Hepatic stellate cell (primary cell): Measurements from ENCODE around the gene PLEKHG3.

ENCODE experiments used
- DNase-seq: peaks from one replicate; pipeline ENCODE4 v3.0.0; 2011; ENCODE audit warnings: low spot score

PLEKHG3 gene

DNA sequence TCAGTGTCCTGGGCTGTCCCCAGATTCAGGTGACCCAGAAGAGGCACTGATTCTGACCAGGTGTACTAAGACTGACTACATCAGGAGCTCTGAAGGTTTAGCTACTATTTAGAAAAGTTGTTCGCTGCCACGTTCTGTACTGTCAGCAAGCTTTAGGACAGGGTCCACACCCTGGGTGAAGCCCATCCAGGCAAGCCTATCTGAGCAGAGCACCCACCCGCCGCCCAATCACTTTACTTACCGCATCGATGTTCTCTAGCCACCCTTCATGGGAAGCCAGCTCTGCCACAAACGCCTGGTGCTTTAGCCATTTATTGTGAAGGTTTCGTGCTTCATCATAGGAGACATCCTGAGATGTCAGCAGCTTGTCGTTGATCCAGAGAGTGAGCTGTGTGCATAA lies 79.8 kb downstream of the PLEKHG3 start:
- no peak for DNase-seq

DNA sequence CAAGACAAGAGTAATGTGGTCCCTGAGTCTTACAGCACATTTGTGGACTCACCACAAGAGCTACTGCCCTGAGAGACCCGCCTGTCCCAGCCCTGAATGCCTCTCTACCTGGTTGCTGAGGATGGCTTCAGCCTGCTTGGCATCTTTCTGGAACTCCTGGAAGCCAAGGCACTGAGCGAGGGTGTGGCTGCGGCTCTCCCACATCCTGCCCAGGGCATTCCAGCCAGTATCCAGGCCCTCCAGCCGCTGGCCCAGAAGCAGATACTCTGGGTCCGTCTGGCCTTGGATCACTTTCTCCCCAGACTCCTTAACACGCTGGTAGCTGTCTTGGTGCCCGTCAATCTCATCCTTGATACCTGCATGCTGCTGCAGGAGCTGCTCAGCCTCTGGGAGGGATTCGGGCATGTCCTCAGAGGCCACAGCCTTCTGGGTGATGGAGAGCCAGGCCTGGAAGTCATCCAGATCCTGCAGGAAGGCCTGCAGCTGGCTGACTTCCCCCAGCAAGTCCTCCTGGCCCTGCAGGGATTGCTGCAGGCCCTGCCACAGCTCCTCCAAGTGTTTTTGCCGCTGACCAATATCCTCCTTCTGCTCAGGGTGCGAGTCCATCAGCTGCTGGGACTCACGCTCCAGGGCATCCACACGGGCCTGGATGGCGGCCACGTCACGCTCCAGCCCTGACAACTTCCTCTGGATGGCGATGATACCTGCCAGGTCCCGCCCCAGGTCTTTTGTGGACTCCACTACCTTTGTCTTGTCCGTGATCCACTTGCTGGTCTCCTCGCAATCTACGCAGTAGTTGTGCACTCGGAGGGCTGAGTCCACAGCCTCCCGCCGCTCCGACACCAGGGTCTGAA lies 82.3 kb downstream of the PLEKHG3 start:
- DNase-seq, result peak; percentile 53

DNA sequence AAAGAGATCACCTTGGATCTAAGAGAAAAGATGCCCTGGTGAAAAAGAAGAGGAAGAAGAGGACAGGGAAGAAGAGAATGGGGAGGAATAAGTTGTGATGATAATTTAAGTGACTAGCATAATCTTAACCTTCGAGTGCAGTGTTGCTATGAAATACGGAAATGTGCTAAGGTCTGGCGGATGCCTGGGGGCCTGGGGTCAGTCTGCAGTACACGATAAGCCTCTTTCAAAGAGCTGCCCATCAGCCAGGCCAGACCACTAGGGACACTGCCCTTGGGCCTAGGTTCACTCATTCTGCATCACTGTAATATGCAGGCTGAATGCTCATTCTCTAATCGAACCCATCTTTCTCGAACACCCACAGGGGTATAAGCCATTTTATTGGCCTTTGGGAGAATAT lies 83.4 kb downstream of the PLEKHG3 start:
- no peak for DNase-seq

DNA sequence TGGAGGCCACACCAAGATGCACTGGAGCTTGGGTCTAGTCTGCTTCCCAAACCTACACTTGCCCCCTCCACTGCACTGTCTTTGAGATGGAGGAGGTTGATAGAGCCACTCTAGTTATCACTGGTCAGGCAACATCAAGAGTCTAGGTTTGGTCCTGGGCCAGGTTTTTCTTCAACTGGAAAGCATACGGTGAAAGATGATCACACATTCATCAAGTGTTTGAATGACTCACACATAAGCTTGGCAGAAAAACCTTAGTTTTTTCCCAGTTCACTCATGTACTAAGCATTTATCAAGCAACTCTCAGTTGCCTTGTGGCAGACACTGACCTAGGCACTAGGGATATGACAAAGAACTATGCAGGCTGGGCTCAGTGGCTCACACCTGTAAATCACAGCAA lies 84.5 kb downstream of the PLEKHG3 start:
- peak; percentile 79 for DNase-seq

DNA sequence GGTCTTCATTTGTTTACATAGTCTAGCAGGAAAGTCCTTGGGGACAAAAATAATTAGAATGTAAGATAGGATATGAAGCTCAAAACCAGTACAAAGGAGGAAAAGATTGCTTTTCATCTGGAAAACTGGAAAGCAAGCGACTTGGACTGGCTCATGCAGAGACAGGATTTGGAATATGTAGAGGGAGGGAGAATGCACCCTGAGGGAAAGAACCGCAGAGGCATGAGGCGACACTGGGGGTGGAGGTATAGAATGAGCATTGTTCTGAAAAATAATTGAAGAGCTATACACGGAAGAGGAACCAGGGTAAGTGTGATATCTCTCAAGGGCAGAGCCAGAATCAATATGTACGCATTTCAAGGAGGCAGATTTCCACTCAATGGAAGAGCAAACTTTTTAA lies 85.5 kb downstream of the PLEKHG3 start:
- DNase-seq, result no peak

DNA sequence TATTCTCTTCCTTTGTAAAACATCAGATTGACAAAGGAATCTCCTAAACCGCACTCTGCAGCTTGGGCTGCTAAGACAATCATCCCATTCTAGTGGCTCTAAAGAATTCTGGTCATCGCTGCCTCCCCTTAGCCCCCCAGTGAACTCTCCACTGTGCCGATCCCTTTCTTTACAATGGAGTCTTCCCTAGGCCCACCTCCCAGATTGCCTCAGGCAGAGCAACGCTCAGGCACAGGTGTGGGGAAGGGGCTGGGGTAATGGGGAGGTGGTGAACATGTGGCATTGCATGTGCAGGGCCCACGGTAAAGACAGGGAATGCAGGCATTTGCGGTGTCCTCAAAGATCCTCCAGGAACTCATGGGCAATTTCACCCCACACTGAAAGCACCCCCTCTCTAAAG lies 86.3 kb downstream of the PLEKHG3 start:
- DNase-seq, result no peak

DNA sequence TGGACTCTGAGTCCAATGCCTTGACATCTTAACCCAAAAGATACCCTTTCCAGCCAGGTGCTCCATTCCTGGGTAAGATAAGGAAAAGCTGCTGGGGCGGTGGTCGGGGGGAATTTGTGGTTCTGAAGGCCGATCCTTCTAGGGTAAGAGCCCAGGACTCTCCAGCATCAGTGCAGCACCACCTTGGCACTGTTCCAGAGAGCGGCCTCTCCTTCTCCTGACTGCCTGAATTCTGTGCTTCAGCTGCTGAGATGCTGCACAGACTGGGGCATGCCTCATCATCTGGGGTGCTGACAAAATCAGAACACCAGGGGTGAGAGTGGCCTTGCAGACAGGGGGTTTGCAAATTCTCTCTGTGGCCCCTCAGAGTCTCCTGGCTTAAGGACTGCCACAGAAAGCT lies 88.0 kb downstream of the PLEKHG3 start:
- no peak for DNase-seq

DNA sequence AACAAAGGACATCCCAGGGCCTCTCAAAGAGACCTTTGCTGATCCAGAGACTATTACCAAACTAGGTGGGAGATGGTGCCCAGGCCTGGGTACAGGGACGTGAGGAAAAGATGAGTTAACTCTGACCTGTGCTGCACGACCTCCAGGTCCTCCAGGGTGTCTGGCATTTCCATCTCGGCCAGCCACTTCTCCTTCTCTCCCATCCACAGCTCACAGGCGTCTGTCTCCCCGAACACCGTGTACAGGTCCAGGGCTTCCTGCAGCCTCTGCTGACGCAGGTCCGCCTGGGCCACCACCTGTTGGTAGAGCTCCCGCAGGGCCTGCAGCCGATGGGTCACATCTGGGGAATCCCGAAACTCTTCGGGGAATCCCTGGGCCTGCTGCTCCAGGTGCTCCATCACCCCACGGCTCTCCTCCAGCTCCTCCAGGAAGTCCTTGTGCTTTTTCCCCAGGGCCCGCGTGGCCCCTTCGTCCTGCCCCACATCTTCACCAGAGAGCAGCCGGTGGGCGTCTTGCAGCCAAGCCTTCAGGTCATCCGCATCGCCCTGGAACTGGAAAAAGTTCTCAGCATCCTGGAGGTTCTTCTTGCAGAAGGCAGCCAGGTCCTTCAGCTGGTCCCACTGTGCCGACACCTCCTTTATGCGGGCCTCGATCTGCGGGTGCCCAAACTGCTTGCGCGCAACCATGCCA lies 88.8 kb downstream of the PLEKHG3 start:
- DNase-seq, result no peak

DNA sequence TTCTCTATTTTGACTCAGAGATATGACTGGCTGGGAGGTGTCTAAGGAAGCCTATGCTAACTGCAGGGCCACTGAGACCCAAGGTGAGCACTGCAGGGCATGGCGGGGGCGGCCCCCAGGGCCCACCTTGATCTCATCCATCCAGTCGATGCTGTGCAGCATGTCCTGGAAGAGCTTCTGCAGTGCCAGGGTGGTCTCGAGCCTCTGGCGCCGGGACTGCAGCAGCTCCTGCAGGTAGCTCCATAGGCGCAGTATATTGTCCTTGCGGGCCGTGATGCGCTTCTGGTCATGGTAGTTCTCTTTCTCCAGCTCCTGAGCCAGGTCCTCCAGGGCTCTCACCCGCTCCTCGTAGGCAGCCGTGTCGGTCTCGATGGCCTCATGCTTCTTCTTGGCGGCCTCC lies 91.0 kb downstream of the PLEKHG3 start:
- DNase-seq, result no peak

DNA sequence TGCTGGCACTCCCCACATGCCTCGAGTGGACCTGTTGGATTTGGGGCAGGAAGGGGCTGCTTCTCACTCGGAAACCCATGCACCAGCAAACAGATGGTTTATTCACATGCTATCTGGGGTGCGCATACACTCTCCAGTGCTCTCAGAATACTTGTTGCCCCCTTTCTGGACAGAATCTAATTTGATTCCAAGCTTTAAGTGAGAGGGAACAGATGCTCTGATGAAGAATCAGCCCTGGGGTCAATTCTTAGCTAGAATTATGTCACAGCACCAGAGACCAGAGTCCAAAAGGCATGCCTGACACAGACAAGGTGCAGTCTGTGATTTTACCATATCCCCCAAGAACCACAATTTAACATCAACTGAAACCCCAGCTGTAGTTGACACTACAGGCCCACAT lies 91.7 kb downstream of the PLEKHG3 start:
- no peak for DNase-seq

DNA sequence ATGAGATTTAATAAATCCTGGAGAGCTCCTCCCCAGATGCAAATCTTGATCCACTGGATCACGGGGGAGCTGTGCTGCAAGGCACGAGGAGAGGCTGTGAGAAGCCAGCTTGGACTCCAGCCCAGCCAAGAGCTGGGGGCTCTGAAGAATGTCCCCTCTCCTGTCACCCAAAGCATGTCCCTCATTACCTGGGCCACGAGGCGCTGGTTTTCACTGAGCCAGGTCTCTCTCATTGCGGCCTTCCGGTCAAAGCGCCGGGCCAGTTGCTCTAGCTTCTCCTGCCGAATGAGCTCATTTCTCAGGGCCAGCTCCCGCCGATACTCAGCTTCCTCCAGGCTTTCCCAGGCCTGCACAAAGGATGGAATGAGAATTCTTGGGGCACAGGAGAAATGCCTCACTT lies 92.1 kb downstream of the PLEKHG3 start:
- no peak for DNase-seq

DNA sequence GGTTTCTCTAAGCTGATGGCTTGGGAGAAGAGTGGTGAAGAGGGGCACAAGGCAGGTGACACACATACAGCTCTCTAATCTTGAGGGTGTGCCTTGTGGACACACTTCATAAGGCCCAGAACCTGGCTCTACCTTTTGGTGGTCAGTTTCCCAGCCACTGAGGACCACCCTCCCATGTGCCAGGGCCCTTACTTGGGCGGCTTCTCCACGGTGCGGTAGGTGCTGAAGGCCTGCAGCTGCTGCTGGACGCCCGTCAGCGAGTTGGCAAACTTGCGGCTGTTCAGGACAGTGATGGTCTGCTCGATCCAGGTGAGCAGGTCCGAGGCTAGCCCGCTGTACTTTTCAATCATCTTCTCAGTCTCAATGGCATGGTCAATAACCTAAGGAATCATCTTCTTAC lies 95.3 kb downstream of the PLEKHG3 start:
- DNase-seq, result no peak
